Panc1 (cell line): ENCODE results near the gene PPP1R26. TPM values are rescaled to one million over a fixed set of nuclear protein-coding genes. Genes with fewer than 3 reads are reported as not detected.

Experiments used
- ATAC-seq: fragments of 200-7000 bp; cut with Tn5 transposase; 2 replicates; pipeline ENCODE4 v1.9.1; 2020; ENCODE audit warnings: mild to moderate bottlenecking, moderate library complexity
- BruUV-seq: library from RNA; stranded (reverse); fragments of 400-500 nt; replicated peaks from 2 replicates; lab custom pipeline; 2021; lab: Mats Ljungman, UMichigan
- CTCF ChIA-PET: fragments of 300-600 bp; sonication (Branson Sonifier 250); formaldehyde crosslinking; loops from one replicate; lab custom pipeline; 2022; ENCODE audit warnings: antibody characterized with exemption; lab: Charles Lee
- POLR2A ChIA-PET: fragments of 300-600 bp; sonication (Branson Sonifier 250); formaldehyde crosslinking; loops from one replicate; lab custom pipeline; 2022; ENCODE audit warnings: antibody characterized with exemption; lab: Charles Lee
- DNase-seq: peaks from one replicate; pipeline ENCODE4 v3.0.0-alpha.2; 2010; ENCODE audit warnings: low read depth, low spot score
- H3K27ac ChIP-seq: 2 replicates; pipeline ENCODE4 v1.5.1; 2011; ENCODE audit warnings: mild to moderate bottlenecking, low read length, inconsistent platforms
- H3K27me3 ChIP-seq: fragments of 200-500 bp; sonication (Bioruptor generic); 2 replicates; pipeline ENCODE4 v1.6.0; 2014; ENCODE audit warnings: low read length, inconsistent platforms; ENCODE audit not compliant: control insufficient read depth, insufficient read depth
- H3K36me3 ChIP-seq: fragments of 200-500 bp; sonication (Bioruptor generic); 2 replicates; pipeline ENCODE4 v1.5.1; 2014; ENCODE audit warnings: inconsistent platforms, mild to moderate bottlenecking, low read length, moderate library complexity; ENCODE audit not compliant: control insufficient read depth, insufficient read depth
- H3K4me1 ChIP-seq: 2 replicates; pipeline ENCODE4 v1.5.1; 2011; ENCODE audit warnings: inconsistent platforms, mild to moderate bottlenecking, low read length, moderate library complexity; ENCODE audit not compliant: control insufficient read depth, insufficient read depth
- H3K4me3 ChIP-seq, 2 experiments: 2 replicates each; pipeline ENCODE4 v1.5.1; 2011 to 2012; ENCODE audit warnings: low read depth in 2 of 2, low read length in 2 of 2, mild to moderate bottlenecking in 2 of 2, inconsistent platforms in 1 of 2, moderate library complexity in 1 of 2
- H3K9me3 ChIP-seq: fragments of 200-500 bp; sonication (Bioruptor generic); 2 replicates; pipeline ENCODE4 v1.5.1; 2014; ENCODE audit warnings: low read depth, mild to moderate bottlenecking, inconsistent platforms, low read length, moderate library complexity; ENCODE audit not compliant: control insufficient read depth, insufficient read depth
- POLR2AphosphoS5 ChIP-seq: IDR thresholded peaks from 2 replicates; pipeline ENCODE4 v1.6.1; 2012; ENCODE audit warnings: mild to moderate bottlenecking, low read depth, low read length, moderate library complexity
- SIN3A ChIP-seq: IDR thresholded peaks from 2 replicates; pipeline ENCODE4 v1.6.1; 2012; ENCODE audit warnings: low read depth, mild to moderate bottlenecking, low read length, moderate library complexity, borderline replicate concordance; ENCODE audit not compliant: insufficient read depth
- TCF7L2 ChIP-seq: IDR thresholded peaks from 2 replicates; pipeline ENCODE4 v1.6.1; 2011; ENCODE audit warnings: mild to moderate bottlenecking, low read depth, low read length, inconsistent platforms
- in situ Hi-C: cut with HindIII; loops from 2 replicates; pipeline ENCODE4 v1.10.0; 2016; ENCODE audit warnings: low sequenced_read_pairs, low pct_unique_long_range_greater_than_20kb
- intact Hi-C: fragments of 100-400 bp; cut with micrococcal nuclease; formaldehyde crosslinking; loops from one replicate; pipeline ENCODE4 v1.10.0; 2022; ENCODE audit not compliant: unreplicated experiment
- total RNA-seq: library from RNA; stranded (reverse); gene quantifications from one replicate; pipeline ENCODE4 v1.2.1, GENCODE V29; 2021; ENCODE audit not compliant: unreplicated experiment
- TF ChIP-seq, protein P1 (sequence below): fragments of 450-650 bp; IDR thresholded peaks from 2 replicates; pipeline ENCODE4 v1.5.1; 2017; ENCODE audit warnings: mild to moderate bottlenecking
- TF ChIP-seq, protein P2 (sequence below), 2 experiments: IDR thresholded peaks; 2 replicates each; pipeline ENCODE4 v1.6.1; 2011 to 2012; ENCODE audit warnings: low read depth in 2 of 2, control low read depth in 1 of 2, low read length in 1 of 2, mild to moderate bottlenecking in 1 of 2, moderate library complexity in 1 of 2; ENCODE audit not compliant: insufficient read depth in 1 of 2

PPP1R26 gene
- total RNA-seq, 1 experiment from 2014 or later, result 17.5 TPM

GRCh38 chr9:135522931-135523330, 43.3 kb downstream of the PPP1R26 start:
- DNase-seq (no peak), ATAC-seq (no peak)
- in situ Hi-C loops, result no loop called here
- Histone ChIP-seq H3K27ac (no peak overlapping the region), H3K4me3 (no peak overlapping the region), H3K36me3 (no peaks in the 10 kb centered on the region), H3K9me3 (no peaks in the 10 kb centered on the region), H3K27me3 (no peaks in the 10 kb centered on the region), H3K4me1 (no peaks in the 10 kb centered on the region)
- no TSS peak for BruUV-seq
- TF ChIP-seq POLR2AphosphoS5, result no peak
- TF ChIP-seq, protein P1, sequence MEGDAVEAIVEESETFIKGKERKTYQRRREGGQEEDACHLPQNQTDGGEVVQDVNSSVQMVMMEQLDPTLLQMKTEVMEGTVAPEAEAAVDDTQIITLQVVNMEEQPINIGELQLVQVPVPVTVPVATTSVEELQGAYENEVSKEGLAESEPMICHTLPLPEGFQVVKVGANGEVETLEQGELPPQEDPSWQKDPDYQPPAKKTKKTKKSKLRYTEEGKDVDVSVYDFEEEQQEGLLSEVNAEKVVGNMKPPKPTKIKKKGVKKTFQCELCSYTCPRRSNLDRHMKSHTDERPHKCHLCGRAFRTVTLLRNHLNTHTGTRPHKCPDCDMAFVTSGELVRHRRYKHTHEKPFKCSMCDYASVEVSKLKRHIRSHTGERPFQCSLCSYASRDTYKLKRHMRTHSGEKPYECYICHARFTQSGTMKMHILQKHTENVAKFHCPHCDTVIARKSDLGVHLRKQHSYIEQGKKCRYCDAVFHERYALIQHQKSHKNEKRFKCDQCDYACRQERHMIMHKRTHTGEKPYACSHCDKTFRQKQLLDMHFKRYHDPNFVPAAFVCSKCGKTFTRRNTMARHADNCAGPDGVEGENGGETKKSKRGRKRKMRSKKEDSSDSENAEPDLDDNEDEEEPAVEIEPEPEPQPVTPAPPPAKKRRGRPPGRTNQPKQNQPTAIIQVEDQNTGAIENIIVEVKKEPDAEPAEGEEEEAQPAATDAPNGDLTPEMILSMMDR, result no peak
- no peak for TF ChIP-seq SIN3A
- TF ChIP-seq TCF7L2, result no peak
- TF ChIP-seq, protein P2, sequence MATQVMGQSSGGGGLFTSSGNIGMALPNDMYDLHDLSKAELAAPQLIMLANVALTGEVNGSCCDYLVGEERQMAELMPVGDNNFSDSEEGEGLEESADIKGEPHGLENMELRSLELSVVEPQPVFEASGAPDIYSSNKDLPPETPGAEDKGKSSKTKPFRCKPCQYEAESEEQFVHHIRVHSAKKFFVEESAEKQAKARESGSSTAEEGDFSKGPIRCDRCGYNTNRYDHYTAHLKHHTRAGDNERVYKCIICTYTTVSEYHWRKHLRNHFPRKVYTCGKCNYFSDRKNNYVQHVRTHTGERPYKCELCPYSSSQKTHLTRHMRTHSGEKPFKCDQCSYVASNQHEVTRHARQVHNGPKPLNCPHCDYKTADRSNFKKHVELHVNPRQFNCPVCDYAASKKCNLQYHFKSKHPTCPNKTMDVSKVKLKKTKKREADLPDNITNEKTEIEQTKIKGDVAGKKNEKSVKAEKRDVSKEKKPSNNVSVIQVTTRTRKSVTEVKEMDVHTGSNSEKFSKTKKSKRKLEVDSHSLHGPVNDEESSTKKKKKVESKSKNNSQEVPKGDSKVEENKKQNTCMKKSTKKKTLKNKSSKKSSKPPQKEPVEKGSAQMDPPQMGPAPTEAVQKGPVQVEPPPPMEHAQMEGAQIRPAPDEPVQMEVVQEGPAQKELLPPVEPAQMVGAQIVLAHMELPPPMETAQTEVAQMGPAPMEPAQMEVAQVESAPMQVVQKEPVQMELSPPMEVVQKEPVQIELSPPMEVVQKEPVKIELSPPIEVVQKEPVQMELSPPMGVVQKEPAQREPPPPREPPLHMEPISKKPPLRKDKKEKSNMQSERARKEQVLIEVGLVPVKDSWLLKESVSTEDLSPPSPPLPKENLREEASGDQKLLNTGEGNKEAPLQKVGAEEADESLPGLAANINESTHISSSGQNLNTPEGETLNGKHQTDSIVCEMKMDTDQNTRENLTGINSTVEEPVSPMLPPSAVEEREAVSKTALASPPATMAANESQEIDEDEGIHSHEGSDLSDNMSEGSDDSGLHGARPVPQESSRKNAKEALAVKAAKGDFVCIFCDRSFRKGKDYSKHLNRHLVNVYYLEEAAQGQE (IDR thresholded peaks at IDR 0.05; ENCODE audit: insufficient read depth in 1 of 2, low read depth in 2 of 2, low read length in 1 of 2), result no peak
- ChIA-PET CTCF (no interaction called here), POLR2A (no interaction called here)
- intact Hi-C loops, result no loop called here

DNA sequence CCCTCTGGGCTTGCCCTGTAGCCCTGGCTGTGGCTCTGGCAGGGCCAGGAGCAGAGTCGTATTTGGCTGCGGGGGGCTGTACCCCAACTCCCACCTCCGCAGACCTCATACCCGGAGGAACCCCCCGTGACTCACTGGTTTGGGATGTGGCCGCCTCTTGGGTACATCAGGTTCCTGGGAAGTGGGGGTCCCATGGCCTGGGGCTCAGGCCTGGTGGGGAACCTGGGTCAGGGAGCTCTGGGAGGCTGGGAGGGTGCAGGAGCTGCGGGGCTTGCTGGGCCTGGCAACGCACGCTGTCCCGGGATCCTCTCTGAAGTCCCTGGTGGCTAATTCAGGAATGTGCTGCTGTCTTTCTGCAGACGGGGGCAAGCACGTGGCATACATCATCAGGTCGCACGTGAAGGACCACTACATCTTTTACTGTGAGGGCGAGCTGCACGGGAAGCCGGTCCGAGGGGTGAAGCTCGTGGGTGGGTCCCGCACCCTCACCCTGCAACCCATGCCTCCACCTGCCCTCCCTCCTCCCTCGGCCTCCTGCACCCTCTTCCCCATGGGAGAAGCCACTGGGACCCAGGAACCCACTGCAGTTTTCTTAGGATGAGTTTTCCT, 44.0 kb downstream of the PPP1R26 start:
- CTCF ChIA-PET, result no interaction called here
- POLR2A ChIA-PET, result no interaction called here

More for the DNA sequence above, 44.0 kb downstream of the PPP1R26 start:
- Histone ChIP-seq H3K4me3 (no peak overlapping the region), H3K36me3 (no peaks in the 10 kb centered on the region), H3K4me1 (no peaks in the 10 kb centered on the region), H3K27me3 (no peaks in the 10 kb centered on the region), H3K27ac (no peak overlapping the region), H3K9me3 (no peaks in the 10 kb centered on the region)
- no TSS peak for BruUV-seq
- in situ Hi-C loops (no loop called here), intact Hi-C loops (no loop called here)
- TF ChIP-seq SIN3A, result no peak
- TF ChIP-seq, protein P1, result no peak
- TF ChIP-seq TCF7L2, result no peak
- TF ChIP-seq, protein P2 (IDR thresholded peaks at IDR 0.05; ENCODE audit: insufficient read depth in 1 of 2, low read depth in 2 of 2, low read length in 1 of 2), result no peak
- no peak for TF ChIP-seq POLR2AphosphoS5
- no peak; the same call in 1 of the 2 replicates for ATAC-seq
- no peak for DNase-seq
